GM10266 (cell line): Measurements from ENCODE around the gene MYPOP.
A peak's percentile ranks its signal among the peaks of the same experiment; 100 is the strongest.

Experiments
- DNase-seq: peaks from one replicate; pipeline ENCODE4 v3.0.0; 2012; ENCODE audit errors: extremely low spot score
- TF ChIP-seq, protein P1 (sequence below): IDR thresholded peaks from 2 replicates; pipeline ENCODE4 v1.5.1; 2012; ENCODE audit warnings: mild to moderate bottlenecking, low read depth; ENCODE audit not compliant: control insufficient read depth, insufficient read depth; ENCODE audit errors: missing control alignments

MYPOP gene

DNA sequence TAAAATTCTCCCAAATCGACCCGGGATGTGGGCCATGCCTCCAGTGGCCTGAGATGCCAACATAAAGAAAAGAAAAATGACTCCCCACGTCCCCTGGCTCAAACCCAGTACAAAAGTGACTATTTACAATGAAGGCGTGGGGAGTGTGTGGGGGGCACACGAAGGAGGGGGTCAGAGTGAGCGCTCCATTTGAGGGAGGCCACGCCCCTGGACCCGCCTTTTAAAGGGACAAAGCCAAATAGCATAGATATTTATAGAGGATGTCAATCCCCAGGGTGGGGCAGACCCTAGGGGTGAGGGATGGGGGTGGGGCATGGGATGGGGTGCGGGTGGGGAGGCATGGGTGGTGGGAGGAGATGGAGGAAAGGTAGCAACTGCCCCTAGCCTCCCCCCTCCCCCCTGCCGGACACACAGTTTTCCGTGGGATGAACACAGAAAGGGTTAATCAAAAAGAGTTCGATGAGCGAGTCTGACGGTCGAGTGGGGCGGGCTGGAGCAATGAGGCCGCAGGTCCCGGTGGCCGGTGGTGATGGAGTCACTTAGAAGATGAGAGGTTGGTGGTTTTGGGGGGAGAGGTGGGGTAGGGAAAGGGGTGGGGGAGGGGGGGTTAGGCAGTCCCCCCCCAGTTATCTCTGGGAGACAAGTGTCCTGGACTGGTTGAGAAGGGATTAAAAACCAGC lies 32.3 kb upstream of the MYPOP start:
- no peak for DNase-seq
- TF ChIP-seq, protein P1, sequence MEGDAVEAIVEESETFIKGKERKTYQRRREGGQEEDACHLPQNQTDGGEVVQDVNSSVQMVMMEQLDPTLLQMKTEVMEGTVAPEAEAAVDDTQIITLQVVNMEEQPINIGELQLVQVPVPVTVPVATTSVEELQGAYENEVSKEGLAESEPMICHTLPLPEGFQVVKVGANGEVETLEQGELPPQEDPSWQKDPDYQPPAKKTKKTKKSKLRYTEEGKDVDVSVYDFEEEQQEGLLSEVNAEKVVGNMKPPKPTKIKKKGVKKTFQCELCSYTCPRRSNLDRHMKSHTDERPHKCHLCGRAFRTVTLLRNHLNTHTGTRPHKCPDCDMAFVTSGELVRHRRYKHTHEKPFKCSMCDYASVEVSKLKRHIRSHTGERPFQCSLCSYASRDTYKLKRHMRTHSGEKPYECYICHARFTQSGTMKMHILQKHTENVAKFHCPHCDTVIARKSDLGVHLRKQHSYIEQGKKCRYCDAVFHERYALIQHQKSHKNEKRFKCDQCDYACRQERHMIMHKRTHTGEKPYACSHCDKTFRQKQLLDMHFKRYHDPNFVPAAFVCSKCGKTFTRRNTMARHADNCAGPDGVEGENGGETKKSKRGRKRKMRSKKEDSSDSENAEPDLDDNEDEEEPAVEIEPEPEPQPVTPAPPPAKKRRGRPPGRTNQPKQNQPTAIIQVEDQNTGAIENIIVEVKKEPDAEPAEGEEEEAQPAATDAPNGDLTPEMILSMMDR, result no peak

DNA sequence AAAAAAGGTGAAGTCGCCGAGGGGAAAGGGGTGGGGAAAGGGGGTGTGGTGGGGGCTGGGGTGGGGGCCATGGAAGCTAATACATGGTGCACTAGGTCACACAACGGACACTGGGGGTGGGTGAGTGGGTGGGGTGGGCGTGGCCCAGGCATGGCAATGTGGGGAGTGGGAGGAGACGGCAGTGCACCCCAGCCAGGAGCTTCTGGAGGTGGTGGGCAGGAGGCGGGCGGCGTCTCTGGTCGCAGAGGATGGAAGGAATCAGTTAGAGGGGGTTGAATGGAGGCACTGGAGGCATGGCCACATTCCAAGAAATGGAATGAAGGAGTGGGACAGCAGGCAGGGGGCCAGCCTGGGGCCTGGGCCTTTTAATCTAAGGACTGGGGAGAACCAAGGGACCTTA lies 31.3 kb upstream of the MYPOP start:
- TF ChIP-seq, protein P1, result no peak
- no peak for DNase-seq

DNA sequence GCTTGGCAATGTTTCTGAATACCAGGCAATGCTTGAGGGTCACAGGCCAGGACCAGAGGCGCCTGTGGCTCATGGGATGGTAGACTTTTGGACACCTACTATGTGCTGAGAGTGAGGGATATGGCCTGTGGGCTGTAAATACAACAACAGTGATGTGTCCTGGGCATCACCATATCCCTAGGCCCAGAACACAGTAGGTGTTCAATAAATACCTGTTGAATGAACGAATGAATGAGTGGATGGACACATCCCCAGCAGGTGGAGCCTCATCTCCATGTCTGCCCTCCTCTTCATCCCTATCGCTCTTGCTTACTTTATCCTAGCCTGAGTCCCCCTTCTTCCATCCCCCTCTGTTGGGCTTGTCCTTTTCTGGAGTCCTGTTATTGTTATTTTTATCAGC lies 28.6 kb upstream of the MYPOP start:
- TF ChIP-seq, protein P1, result no peak
- no peak for DNase-seq

DNA sequence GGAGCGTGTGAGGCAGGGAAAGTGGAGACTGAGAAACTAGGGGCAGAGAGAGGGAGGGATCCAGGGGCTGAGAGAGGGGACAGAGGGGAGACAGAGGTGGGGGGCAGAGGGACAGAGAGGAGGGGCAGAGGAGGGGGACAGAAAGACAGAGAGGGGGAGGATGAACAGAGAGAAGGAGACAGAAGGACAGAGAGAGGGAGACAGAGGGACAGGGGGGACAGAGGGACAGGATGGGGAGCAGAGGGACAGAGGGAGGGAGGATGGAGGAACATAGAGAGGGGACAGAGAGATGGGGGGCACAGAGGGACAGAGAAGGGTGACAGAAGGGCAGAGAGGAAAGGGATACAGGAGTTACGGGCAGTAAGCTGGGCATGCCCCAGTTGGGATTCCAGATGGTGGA lies 26.8 kb upstream of the MYPOP start:
- TF ChIP-seq, protein P1, result no peak

DNA sequence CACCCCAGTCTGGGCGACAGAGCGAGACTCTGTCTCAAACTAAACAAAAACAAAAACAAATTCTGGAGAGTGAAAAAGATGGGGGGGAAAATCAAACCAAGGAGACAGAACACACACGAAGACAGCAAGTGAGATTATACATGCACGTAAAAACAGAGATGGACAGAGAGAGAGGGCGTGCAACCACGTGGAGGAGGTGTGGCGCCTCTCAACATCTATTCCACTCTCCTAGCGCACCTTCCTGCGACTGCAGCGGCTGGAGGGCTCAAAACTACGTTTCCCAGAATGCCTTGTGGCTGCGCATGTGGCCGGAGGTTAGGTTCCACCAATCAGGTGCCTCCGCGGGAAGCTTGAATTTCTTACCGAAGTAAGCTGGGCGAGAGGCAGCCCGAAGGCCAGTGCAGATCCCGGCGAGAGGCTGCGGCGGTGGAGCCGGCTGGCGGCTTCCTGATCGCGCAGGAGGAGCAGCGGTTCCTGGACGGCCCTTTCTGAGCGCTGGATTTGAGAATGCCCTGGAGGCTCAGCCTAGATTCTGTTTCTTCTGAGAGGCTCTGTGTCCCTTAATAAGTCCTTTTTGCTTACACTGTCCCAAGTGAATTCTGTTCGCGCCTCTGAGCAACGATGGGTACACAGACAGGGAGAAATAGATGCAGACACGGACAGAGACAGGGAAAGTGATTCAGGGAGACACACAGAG lies 25.3 kb upstream of the MYPOP start:
- TF ChIP-seq, protein P1, result no peak
- DNase-seq, result peak; percentile 96

More for the DNA sequence above, 26.8 kb upstream of the MYPOP start:
- no peak for DNase-seq

DNA sequence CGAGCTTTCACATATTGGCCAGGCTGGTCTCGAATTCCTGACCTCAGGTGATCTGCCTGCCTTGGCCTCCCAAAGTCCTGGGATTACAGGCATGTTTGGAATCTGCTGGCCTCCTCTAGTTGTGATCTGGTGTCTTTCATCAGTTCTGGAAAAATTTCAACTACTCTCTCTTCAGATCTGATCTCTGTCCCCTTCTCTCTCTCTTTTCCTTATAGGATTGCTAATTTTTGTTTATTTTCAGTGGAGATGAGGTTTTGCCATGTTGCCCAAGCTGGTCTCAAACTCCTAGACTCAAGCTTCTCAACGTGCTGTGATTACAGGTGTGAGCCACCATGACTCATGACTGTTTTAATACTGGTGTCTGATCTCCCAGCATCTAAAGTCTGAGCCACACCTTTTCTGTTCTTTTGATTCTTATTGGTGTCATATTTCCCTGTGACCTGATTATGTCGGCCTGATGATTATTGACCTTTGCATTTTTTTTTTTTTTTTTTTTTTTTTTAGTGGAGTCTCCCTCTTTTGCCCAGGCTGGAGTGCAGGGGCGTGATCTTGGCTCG lies 22.6 kb upstream of the MYPOP start:
- TF ChIP-seq, protein P1, result no peak
- no peak for DNase-seq

DNA sequence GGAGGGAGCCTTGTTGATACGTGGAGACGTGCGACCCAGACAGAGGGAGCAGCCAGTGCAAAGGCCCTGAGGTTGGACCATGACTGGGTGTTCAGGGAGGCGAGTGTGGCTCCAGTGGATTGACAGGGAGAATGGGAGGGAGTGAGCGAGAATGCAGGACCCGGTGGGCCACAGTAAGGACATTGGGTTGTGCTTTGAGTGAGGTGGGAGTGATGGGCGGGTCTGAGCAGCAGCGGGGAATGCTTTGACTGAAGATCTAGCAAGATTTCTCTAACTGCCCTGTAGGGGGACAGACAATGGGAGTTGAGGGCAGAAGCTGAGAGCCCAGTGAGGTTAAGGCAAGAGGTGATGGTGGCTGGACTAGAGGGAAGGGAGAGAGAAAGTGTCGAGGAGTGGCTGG lies 19.9 kb upstream of the MYPOP start:
- no peak for DNase-seq
- TF ChIP-seq, protein P1, result peak; percentile 4
